HG03457 (cell line): ENCODE data around the gene BLOC1S6.
"Not testable (repeated sequence)": the region's sequence is repeated elsewhere in the genome, so short reads cannot be mapped to it uniquely, and the experiment has no call there.

ENCODE experiments used
- ATAC-seq: cut with Tn5 transposase; IDR thresholded peaks from one replicate; pipeline ENCODE4 v1.9.1; 2021; ENCODE audit warnings: moderate number of reproducible peaks; ENCODE audit not compliant: unreplicated experiment

BLOC1S6 gene

GRCh38 chr15:45637552-45638033, 50.4 kb downstream of the BLOC1S6 start:
- peak; percentile 31 for ATAC-seq

- ATAC-seq, result no peak
Measured at GRCh38 chr15:45640616-45641015, 53.4 kb downstream of the BLOC1S6 start.

- no peak for ATAC-seq
Measured at GRCh38 chr15:45641374-45641781, 54.2 kb downstream of the BLOC1S6 start.

DNA sequence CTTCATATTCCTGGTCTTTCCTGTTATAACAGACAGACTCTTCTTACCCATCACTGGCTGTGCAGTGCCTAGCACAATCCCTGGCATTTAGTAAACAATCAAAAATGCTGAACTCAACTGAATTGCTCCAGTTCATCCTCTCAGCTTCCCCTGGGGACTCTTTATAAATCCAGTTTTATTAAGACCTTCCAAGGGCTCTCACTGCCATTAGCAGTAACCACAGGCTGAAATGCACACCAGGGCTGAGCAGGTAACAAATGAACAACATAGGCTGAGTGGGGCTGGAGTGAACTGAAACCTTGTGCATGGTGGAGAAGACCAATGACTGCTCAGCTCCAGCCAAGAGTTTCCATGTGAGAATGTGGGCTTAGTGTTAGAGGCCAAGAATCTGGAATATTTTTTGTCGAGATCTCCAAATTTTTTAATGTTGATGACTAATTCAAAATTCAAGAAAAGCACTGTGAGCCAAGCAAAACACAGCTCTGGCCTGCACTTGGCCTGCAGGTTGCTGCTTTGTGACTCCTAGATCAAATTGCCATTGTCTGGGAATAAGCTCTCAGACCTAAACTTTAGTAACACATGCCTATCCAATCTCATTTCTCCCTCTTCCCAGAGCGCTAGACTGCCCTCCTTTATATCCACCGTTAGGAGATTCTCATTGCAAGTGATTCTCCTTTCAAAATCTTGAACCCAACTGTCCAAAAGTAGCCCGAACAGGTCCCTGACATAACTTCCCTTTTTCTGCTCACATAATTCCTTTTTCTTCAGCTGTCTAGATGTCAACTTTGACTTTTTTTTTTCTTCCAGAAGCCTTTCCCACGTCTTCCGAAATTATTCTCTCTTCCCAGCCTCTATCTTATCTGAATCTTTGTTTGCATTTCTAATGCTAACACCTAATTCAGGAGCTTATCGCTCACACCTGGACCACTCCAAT, 55.1 kb downstream of the BLOC1S6 start:
- no peak for ATAC-seq

GRCh38 chr15:45644437-45644836, 57.3 kb downstream of the BLOC1S6 start:
- ATAC-seq, result no peak

DNA sequence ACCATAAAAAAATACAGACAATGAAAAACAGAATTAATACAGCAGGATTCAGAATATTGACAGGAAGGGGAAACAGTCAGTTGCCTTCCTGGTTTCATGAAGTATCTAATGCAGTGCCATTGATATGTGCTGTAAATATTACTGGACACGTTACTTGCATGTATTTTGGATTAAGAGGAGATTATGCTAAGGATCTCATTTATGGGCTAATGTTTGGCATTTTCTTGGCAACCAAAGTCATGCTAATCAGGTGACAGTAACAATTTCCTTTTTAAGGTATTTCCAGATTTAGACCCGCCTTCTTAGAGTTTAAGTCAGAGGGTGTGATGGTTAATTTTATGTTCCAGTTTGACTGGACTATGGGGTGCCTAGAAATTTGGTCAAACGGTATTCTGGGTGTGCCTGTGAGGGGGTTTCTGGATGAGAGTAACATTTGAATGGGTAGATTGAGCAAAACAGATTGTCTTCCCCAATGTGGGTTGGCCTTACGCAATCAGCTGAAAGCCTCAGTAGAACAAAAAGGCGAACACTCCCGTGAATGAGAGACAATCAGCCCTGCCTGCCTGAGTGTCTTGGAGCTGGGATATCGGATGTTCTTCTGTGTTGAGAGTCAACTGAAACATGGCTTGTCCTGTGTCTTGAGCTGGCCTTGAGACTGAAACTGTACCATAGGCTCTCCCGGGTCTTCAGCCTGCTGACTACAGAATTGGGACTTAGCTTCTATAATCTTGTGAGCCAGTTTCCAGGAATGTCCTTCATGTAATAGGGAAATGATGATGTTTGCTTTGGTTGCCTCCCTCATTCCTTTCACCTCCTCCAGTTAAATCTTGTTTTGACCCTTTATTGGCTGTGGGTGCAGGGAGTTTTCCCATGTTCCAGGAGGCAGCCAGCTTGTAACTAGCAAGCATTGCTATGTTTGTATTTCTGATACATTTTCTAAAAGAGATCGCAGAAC, 58.1 kb downstream of the BLOC1S6 start:
- ATAC-seq, result no peak

DNA sequence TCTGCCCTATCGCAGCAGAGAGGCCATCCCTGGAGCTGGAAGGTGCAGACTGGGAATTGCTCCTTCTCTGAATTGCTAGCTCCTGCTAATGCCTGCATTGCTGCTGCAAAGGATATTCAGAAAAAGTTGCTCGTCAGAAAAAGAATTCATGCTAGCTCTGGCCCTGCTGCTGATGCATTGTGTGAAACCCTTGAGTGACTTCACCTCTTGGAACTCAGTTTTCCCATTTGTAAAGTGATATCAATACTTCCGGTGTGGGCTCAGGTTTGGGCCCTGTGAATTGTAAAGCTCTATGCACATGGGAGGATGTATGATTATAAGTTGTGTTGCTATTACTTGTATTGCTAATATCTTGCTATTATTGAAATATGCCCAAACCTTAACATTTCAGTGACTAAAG, 59.0 kb downstream of the BLOC1S6 start:
- ATAC-seq, result no peak

- no peak for ATAC-seq
Measured at GRCh38 chr15:45647828-45648227, 60.6 kb downstream of the BLOC1S6 start.

DNA sequence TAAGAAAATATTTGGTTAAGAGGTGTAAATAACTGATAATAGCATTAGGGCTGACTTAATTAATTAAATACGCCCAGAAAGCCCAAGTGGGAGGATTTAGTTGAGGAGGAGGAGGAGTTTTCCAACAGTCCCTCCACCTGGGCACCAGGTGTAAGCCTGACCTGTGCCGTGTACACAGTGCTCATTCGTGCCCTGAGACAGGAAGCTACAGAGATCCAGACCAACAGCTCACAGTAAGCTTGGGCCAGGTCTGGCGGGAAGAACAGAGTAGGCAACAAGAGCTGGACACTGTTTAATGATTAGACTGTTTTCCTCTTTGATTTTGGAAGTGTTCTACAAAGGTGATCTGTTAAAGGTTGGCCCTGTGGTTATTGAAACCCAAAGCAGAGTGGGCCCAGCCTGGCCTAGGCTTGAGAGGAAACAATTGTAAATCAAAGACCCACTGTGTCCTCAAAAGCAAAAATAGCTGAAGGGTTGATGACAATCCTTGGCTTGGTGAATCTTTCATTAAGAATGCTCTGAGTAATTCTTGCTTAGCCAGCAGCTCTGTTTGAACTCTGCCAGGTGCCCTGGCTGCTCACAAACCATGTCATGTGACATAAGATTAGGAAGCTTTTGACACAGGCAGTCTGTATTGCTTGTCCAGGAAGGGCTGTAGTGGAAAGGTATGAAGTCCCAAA, 61.5 kb downstream of the BLOC1S6 start:
- ATAC-seq, result no peak

DNA sequence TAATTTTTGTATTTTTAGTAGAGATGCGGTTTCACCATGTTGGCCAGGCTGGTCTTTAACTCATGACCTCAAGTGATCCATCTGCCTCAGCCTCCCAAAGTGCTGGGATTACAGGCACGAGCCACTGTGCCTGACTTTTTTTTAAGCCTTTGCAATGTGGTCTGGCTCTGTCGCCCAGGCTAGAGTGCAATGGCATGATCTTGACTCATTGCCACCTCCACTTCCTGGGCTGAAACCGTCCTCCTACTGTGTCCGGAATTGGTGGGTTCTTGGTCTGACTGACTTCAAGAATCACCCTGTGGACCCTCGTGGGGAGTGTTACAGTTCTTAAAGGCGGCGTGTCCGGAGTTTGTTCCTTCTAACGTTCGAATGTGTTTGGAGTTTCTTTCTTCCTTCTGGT, 62.8 kb downstream of the BLOC1S6 start:
- not testable (repeated sequence) for ATAC-seq

- no peak for ATAC-seq
Measured at GRCh38 chr15:45650889-45651525, 63.8 kb downstream of the BLOC1S6 start.

GRCh38 chr15:45653702-45654424, 66.7 kb downstream of the BLOC1S6 start:
- no peak for ATAC-seq

DNA sequence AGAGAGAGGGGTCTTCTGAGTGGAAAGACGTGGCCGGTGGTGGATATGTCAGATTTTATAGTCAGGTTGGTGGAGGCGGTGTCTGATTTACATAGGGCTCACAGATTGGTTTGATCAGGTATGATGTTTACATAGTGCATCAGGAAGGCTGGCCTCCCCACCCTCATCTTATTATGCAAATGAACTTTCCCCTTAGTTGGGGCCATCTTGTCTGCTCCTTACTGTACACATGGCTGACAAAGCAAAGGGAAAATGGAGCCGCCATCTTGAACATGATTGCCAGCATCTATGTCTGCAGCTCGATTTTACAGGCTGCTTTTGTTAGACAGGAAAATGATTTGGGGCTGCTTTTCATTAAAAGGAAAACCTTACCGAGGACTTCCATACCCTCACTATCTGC, 67.6 kb downstream of the BLOC1S6 start:
- no peak for ATAC-seq

DNA sequence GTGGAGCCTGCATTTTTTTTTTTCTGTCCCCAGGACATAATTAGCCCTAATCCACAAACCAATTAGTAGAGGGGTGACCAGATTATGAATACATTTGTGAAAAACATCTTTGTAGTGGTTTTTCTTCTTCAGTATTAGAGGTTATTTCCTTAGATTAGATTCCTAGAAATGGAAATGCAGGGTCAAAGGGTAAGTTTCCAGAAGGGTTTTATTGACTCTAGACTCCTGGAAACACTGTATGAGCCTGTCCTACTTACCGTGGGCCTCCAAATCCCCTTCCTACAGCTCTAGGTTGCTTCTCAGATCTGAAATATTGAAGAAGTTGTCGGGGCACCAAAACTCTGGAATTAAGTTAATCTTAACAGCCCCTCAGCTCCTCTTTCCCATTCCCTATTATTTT, 70.1 kb downstream of the BLOC1S6 start:
- no peak for ATAC-seq

DNA sequence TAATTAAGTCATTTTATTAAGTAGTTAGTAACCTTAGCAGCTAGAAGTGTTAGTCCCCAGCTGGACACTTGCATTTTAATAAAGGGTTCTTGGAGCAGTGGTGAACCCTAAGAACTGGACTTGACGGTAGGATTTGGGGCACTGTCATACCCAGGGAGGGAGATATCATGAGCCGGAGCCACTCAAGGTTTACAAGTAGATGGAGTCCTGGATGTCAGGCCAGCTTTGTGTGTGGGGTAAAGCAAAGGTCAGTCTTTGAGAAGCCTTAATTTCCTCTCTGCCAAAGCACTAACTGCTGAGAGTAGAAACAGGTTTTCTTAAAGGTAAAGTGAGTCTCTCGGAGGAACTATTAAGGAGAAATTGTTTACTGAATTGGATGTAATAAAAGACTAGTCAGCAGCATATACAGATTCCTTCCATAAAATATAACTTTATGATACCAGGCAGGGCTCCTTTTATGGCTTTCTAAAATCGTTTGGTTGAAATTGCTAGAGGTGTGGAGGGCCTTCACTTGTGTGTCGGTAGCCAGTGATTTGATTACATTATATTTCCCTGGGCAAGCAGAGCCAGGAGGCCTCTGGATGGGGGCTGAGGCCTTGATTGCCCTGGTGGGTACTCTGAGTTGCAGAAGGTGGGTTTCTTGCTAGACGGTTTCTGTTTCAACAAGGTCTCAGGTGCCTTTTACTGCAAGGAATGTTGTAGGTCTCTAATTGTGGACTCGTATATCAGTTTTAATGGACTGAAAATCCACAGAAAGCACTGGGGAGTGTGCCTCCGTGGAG, 70.8 kb downstream of the BLOC1S6 start:
- no peak for ATAC-seq
